Adrenal gland (tissue), 5 donors: Measurements from ENCODE around the gene MYO10.

Experiments
- POLR2A ChIP-seq, 2 donors: fragments of 450-650 bp; IDR thresholded peaks; one replicate each; pipeline ENCODE4 v1.6.1; 2017; ENCODE audit warnings: antibody characterized with exemption in 2 of 2, mild to moderate bottlenecking in 2 of 2, moderate library complexity in 1 of 2
- TF ChIP-seq, protein P1 (sequence below), 6 experiments: fragments of 450-650 bp in 4 of 6; fragments of 200-600 bp in 2 of 6; sonication (generic) in 1 of 6; IDR thresholded peaks; 1 replicate in 5 of 6; 2 replicates in 1 of 6; pipeline versions ENCODE4 v1.5.1 to v1.8.0; 2016 to 2021; ENCODE audit warnings: antibody characterized with exemption in 6 of 6, mild to moderate bottlenecking in 2 of 6, moderate library complexity in 1 of 6
- donor health status: DM: no; HTN: no; CAD: no.

DNA sequence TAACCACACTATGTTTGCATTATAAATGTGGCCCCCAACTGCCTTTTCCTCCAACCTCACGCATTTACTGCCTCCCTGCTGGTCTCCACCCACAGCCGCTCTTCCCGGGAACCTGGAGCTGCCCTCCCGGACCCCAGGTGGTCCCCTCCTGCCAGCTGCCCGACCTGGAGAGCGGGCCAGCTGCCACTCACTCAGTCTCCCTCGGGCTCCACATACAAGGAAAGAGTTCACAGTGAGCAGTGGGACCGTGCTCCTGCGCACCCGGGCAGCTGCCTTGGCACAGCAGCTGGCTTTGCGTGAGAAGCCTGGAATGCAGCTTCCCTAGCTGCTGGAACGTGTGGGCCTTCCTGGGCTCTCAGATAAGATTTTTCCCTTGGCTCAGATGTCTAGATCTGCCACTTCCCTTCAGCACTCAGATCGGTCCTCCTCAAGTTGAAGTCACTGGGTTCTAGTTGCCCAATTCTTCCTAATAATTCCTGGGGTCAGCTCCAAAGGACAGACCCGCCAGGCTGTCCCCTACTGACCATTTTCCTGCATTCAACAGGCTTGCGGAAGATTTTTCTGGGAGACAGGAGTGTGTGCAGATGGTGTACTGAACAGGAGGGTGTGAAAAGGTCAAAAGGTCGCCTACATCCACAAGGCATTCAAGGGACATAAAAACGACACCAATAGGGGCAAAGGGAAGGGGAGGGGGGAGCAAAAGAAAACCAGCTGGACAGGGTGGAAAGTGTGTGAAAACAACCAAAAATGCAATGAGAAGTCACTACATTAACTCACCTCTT lies 69.1 kb downstream of the MYO10 start:
- TF ChIP-seq, protein P1, sequence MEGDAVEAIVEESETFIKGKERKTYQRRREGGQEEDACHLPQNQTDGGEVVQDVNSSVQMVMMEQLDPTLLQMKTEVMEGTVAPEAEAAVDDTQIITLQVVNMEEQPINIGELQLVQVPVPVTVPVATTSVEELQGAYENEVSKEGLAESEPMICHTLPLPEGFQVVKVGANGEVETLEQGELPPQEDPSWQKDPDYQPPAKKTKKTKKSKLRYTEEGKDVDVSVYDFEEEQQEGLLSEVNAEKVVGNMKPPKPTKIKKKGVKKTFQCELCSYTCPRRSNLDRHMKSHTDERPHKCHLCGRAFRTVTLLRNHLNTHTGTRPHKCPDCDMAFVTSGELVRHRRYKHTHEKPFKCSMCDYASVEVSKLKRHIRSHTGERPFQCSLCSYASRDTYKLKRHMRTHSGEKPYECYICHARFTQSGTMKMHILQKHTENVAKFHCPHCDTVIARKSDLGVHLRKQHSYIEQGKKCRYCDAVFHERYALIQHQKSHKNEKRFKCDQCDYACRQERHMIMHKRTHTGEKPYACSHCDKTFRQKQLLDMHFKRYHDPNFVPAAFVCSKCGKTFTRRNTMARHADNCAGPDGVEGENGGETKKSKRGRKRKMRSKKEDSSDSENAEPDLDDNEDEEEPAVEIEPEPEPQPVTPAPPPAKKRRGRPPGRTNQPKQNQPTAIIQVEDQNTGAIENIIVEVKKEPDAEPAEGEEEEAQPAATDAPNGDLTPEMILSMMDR (IDR thresholded peaks at IDR 0.05), result no peak
- no peak for TF ChIP-seq POLR2A (IDR thresholded peaks at IDR 0.05)
